HG02938 (cell line): ENCODE measurements around the gene CISTR.
"Not testable (repeated sequence)": the region's sequence is repeated elsewhere in the genome, so short reads cannot be mapped to it uniquely, and the experiment has no call there.

Experiments used
- ATAC-seq: cut with Tn5 transposase; IDR thresholded peaks from one replicate; pipeline ENCODE4 v1.9.1; 2021; ENCODE audit warnings: mild to moderate bottlenecking, moderate library complexity; ENCODE audit not compliant: unreplicated experiment

The CISTR gene

DNA sequence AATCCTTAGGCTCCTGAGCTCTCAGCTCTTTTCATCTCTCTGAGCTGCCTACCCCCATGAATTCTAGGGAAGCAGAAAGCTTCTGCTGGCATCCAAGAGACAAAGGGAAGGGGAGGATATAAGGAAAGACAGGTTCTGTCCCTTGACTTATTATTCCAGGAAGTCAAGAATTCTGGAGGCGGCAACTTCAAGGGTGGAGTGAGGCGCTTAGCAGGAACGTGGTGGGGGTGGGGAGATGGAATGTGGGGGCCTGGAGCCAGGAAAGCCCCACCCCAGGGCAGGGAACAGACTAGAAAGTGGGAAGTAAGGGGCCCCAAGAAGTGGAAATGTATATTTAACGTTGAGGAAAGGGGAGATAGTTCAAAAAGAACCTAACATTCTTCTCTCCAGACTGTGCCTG is 26.0 kb downstream of the CISTR start:
- ATAC-seq = no peak

DNA sequence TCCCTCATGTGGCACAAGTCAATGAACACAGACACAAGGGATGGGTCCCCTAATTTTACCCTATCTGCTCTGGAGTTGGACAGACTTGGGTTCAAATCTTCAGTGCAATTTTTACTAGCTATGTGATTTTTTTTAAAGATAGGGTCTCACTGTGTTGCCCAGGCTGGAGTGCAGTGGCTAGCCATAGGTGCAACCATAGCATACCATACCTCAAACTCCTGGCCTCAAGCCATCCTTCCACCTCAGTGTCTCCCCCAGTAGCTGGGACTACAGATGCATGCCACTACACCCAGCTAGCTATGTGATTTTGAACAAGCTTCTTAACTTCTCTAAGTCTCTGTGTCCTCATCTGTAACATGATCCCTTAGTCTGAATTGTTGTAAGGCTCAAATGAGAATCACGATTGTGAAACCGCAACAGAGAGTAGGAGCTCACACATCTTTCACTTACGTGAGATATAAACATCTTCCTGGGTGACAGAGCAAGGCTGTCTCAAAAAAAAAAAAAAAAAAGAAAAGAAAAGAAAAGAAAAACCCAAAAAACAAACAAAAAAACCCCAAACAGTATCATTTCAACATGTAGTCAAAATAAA is 29.2 kb downstream of the CISTR start:
- no peak for ATAC-seq

GRCh38 chr12:53720946-53721345 is 30.8 kb downstream of the CISTR start:
- no peak for ATAC-seq

DNA sequence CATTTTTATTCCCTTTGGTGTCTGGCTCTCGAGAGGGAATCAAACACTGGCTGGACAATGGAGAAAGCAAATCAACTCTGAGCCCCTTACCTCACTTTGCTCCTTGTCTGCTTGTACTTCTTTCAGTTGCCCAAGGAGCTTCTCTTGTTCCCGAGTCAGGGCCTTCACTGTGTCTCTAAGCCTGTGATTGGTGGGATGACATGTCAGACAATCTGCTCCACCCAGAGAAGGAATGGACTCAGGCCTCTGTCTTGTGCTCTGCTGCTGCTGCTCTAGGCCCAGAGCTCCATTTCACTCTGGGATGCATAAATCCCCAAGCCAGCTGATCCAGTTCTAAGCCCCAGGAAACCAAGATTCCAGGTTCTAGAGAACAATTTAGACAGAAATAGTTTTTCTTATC is 32.1 kb downstream of the CISTR start:
- no peak for ATAC-seq

DNA sequence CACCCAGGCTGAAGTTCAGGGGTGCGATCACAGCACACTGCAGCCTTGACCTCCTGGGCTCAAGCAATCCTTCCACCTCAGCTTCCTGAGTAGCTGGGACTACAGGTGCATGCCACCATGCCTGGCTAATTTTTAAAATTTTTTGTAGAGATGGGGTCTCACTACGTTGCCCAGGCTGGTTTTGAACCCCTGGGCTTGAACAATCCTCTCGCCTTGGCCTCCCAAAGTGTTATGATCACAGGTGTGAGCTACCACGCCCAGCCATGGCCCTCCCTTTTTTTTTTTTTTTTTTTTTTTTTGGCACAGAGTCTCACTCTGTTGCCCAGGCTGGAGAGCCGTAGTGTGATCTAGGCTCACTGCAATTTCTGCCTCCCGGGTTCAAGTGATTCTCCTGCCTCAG is 33.2 kb downstream of the CISTR start:
- not testable (repeated sequence) for ATAC-seq

GRCh38 chr12:53717319-53717718 is 34.5 kb downstream of the CISTR start:
- ATAC-seq = no peak

DNA sequence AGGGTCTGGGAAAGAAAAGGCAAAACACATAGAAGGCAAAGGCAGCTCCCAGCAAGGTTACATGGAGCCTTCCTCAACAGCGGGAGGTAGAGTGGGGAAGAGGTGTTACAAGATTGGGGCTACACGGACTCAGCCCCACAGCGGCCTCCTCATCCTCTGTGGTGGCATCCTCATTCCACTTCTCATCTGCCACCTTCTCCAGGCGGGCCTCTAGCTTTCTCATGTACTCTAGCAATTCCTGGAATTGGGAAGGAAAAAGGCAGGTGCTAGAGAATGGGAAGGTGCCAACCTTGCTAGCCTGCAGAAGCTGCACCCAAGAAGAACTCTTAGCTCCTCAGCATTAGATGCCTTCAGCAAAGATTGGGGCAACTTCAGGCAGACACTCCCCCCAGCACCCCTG is 37.8 kb downstream of the CISTR start:
- no peak for ATAC-seq

DNA sequence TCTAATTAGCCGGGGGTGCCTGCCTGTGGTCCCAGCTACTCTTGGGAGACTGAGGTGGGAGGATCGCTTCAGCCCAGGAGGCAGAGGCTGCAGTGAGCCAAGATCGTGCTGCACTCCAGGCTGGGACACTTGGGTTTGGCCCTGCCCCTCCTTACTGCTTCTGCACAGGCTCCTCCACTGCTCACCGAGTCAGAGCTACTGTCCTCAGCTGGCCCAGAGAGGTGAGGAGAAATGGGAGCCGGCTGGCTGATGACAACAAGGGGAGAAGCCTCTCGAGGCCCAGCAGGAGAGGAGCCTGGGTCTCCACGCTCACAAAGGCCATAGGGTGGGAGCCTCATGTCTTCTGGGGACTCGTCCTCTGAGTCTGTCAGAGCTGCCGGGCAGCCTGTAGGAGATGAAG is 38.3 kb downstream of the CISTR start:
- ATAC-seq = no peak

GRCh38 chr12:53712059-53712643 is 39.6 kb downstream of the CISTR start:
- no peak for ATAC-seq

DNA sequence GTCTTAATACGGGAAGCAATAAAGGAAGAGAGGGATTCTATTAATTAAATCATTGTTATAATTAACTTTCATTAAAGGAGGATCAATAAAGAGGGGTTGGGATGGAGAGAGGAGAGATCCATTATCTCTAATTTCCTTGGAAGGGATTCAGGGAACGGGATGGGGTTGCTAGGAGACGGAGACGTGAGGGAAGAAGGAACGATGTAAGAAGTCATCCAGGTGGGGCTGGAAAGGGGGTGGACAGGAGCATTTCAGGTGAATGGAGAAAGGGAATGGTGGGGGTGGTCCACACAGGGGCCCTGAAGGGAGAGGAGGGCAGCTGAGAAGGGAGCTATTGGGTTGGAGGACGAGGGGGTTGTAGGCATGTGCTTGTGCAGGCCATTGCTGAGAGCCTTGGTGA is 41.7 kb downstream of the CISTR start:
- ATAC-seq = no peak

DNA sequence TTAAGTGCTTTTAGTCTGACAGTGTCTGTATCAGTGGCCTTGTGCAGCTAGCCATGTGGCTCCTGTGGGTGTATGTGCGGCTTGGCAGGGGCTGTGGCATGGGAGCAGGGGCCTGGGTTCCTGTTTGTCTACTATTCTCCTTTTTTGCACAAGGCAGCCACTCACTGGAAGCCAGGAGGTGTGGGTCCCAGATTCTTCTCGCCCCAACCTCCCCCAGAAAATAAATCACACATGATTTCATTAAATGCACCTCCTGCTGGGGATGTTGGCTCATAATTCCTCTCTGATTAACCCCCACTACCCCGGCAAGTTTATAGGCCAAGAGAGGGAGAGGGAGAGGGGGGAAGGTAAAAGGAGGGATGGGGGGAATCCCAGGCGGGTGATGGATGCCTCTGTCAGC is 42.1 kb downstream of the CISTR start:
- no peak for ATAC-seq

GRCh38 chr12:53706080-53706479 is 45.7 kb downstream of the CISTR start:
- ATAC-seq = no peak

GRCh38 chr12:53703756-53704155 is 48.0 kb downstream of the CISTR start:
- ATAC-seq = no peak

DNA sequence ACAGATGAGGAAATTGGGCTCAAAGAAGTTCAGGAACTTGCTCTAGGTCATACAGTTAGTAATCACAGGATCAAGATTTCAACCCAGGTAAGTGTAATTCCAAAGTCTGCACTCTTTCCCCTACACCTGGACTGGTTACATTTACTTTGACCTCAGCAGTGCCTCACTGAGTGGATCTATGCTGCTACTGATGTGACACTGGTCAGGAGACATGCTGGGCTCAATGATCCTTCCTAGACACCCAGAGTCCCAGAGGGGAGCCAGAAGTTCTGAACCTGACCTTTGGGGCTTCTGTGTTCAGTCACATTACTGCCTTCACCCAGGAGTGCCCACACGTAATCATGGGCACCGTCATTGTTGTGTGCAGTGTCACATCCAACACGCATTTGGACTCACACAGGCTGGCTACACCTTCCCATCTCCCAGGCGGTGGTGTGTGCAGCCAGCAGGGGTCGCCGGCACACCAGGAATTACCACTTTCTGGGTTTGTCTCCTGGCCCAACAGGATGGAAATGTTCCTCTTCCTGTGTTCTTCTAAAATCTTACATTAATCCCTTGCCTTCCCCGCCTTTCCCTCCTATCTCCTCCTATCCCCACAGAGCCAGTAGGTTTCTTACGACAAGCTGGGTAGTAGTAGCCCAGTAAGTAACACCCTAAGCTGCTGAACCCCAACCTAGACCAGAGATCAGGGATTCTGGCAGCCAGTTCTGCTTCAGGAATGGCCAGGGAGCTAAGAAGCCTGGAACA is 50.1 kb downstream of the CISTR start:
- no peak for ATAC-seq

GRCh38 chr12:53700567-53700966 is 51.2 kb downstream of the CISTR start:
- ATAC-seq = no peak

DNA sequence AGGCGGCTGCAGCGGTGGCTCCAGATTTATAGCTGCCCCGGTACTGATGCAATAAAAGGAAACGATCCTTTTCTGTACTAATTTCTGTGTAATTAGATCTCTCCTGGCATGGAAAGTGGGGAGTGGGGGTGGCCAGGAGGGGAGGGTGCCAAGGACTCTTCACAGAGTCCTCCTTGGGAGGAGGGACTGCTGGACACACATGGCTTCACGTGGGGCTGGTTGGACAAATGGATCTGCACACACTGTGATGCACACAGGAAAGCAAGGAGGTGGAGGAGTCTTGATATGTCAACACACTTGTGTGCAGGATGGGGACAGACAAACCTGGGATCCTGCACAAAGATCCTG is 52.1 kb downstream of the CISTR start:
- no peak for ATAC-seq

- no peak for ATAC-seq
These were observed 52.7 kb downstream of the CISTR start for GRCh38 chr12:53698948-53699677.

- ATAC-seq = no peak
These were observed 55.0 kb downstream of the CISTR start for GRCh38 chr12:53696655-53697331.
